HG02588 (cell line): Measurements from ENCODE around the gene FAM83E.
"Not testable (repeated sequence)": the region's sequence is repeated elsewhere in the genome, so short reads cannot be mapped to it uniquely, and the experiment has no call there.

ENCODE experiments used
- ATAC-seq: cut with Tn5 transposase; IDR thresholded peaks from one replicate; pipeline ENCODE4 v1.9.1; 2021; ENCODE audit warnings: mild to moderate bottlenecking, moderate library complexity; ENCODE audit not compliant: unreplicated experiment

The FAM83E gene

GRCh38 chr19:48587387-48587786 is 27.5 kb downstream of the FAM83E start:
- no peak for ATAC-seq

- no peak for ATAC-seq
Measured at GRCh38 chr19:48582168-48582567, 32.7 kb downstream of the FAM83E start.

- no peak for ATAC-seq
Measured at GRCh38 chr19:48578891-48579290, 36.0 kb downstream of the FAM83E start.

GRCh38 chr19:48577908-48578307 is 37.0 kb downstream of the FAM83E start:
- ATAC-seq = not testable (repeated sequence)

- ATAC-seq = no peak
Measured at GRCh38 chr19:48575931-48576622, 38.8 kb downstream of the FAM83E start.

- no peak for ATAC-seq
Measured at GRCh38 chr19:48573163-48573505, 41.7 kb downstream of the FAM83E start.

- no peak for ATAC-seq
Measured at GRCh38 chr19:48571378-48572162, 43.3 kb downstream of the FAM83E start.

GRCh38 chr19:48569814-48570213 is 45.1 kb downstream of the FAM83E start:
- ATAC-seq = no peak

GRCh38 chr19:48568345-48568886 is 46.5 kb downstream of the FAM83E start:
- ATAC-seq = no peak

- no peak for ATAC-seq
Measured at GRCh38 chr19:48565090-48565489, 49.8 kb downstream of the FAM83E start.
